ENCODE results near the gene APOB. TPM values are rescaled to one million over a fixed set of nuclear protein-coding genes. Genes with fewer than 3 reads are reported as not detected.

Gene APOB, protein sequence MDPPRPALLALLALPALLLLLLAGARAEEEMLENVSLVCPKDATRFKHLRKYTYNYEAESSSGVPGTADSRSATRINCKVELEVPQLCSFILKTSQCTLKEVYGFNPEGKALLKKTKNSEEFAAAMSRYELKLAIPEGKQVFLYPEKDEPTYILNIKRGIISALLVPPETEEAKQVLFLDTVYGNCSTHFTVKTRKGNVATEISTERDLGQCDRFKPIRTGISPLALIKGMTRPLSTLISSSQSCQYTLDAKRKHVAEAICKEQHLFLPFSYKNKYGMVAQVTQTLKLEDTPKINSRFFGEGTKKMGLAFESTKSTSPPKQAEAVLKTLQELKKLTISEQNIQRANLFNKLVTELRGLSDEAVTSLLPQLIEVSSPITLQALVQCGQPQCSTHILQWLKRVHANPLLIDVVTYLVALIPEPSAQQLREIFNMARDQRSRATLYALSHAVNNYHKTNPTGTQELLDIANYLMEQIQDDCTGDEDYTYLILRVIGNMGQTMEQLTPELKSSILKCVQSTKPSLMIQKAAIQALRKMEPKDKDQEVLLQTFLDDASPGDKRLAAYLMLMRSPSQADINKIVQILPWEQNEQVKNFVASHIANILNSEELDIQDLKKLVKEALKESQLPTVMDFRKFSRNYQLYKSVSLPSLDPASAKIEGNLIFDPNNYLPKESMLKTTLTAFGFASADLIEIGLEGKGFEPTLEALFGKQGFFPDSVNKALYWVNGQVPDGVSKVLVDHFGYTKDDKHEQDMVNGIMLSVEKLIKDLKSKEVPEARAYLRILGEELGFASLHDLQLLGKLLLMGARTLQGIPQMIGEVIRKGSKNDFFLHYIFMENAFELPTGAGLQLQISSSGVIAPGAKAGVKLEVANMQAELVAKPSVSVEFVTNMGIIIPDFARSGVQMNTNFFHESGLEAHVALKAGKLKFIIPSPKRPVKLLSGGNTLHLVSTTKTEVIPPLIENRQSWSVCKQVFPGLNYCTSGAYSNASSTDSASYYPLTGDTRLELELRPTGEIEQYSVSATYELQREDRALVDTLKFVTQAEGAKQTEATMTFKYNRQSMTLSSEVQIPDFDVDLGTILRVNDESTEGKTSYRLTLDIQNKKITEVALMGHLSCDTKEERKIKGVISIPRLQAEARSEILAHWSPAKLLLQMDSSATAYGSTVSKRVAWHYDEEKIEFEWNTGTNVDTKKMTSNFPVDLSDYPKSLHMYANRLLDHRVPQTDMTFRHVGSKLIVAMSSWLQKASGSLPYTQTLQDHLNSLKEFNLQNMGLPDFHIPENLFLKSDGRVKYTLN (N-terminal part only)
- not detected in 2 replicates for total RNA-seq (2014; rRNA removed; shearing (Covaris generic); ENCODE audit: low replicate concordance)

DNA sequence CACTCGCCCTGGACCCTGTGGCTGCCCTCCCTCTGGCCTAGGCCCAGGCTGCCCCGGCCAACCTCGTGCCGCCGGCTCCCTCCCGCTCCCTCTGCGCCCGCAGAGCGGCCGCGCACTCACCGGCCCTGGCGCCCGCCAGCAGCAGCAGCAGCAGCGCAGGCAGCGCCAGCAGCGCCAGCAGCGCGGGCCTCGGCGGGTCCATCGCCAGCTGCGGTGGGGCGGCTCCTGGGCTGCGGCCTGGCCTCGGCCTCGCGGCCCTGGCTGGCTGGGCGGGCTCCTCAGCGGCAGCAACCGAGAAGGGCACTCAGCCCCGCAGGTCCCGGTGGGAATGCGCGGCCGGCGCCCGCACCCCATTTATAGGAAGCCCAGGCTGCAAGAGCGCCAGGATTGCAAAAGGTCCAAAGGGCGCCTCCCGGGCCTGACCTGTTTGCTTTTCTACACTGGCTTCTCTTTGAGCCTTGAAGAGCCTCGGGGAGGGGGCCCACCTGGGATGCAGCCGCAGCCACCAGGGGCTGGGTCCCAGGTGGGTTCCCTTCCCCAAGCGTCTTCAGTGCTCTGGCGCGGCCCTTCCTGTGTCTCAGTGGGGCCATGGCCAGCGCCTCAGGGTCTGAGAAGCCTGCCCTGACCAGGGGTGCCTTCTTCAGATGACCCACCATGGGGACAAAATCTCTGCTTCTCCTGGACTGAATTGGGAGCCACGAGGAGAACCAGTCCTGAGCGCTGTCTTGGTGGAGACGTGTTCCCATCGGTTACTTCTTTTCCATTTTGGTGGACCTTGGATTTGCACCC lies at the start of gene APOB:
Gene APOB (minus strand): TSS at position 330 of the 789 bp plus-strand sequence. CDS start 128 bp downstream, at position 202.
- no peaks in the 10 kb centered on the region for H3K9me3 ChIP-seq
- H3K36me3 ChIP-seq, result no peaks in the 10 kb centered on the region
- DNase-seq, result no peak

DNA sequence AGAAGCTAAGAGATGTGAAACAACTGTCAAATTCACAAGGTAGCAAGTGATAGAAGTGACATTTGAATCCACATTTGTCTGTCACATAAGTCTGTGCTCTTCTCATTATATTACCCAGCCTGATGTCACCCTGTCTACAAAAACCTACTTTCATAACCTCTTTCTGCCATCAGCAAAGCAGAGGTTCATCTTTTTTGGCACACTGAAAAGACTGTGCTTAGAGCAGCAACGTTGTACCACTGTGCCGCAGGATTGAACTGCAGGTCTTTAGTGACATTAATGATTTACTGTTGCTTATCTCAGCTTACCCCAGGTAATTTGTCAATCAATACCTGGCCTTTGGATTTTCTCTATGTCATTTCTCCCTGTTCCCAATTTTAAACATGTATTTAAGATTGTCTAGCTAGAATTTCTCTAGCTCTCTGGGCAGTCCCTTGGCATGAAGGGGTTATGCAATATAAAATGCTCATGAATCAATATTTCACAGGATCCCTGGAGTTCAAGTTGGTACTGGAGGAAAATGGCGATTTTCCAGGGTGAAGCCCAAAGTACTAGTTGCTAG lies 48.5 kb upstream of the APOB start:
- H3K27me3 ChIP-seq, result peaks cover 5% of the 10 kb centered on the region
- no peak for DNase-seq

More for the DNA sequence above, at the start of gene APOB:
- Histone ChIP-seq H3K4me3 (no peak within 1 kb of the TSS), H3K27me3 (no peaks in the 10 kb centered on the region)

DNA sequence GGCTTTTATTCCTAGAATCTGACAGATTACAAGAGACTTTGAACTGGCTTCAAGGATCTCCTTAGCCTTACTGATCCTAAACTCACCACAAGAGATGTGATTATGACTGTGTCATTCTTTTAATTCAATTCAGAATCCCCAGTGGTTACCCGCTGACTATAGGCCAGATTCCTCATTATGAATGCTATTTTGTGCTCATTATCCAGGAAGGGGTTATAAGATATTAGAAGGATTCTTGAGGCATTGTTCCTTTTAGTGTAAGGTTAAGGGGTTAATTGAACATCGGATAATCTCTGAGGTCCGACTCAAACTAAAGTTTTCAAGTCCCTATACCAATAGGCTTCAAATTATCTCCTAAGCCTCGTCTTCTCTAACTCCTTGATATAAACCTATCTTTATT lies 40.5 kb upstream of the APOB start:
- H3K36me3 ChIP-seq, result no peaks in the 10 kb centered on the region
- no peak for DNase-seq
- peaks cover 5% of the 10 kb centered on the region for H3K27me3 ChIP-seq
- no peak overlapping the region for H3K4me3 ChIP-seq
- no peaks in the 10 kb centered on the region for H3K9me3 ChIP-seq

More for the DNA sequence above, 48.5 kb upstream of the APOB start:
- Histone ChIP-seq H3K9me3 (no peaks in the 10 kb centered on the region), H3K36me3 (no peaks in the 10 kb centered on the region), H3K4me3 (no peak overlapping the region)

DNA sequence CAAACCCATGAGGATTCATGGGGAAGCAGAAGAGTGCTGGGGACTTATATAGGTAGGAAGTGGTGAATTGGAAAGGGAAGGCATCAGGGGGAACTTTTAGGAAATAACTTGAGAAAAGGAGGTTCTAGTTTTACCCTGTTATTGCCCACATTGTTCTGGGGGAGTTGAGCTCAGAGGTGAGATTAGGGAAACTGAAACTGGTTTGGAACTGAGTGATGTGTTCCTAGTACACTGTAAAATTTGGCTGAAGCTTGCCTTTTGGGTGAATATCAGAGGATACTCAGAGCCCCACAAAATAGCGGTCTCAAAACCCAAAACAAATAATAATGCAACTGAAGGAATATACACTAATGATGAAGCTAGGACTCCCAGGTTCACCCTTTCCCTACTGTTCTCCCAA lies 39.6 kb upstream of the APOB start:
- Histone ChIP-seq H3K4me3 (no peak overlapping the region), H3K27me3 (peaks cover 3% of the 10 kb centered on the region), H3K9me3 (no peaks in the 10 kb centered on the region), H3K36me3 (no peaks in the 10 kb centered on the region)
- no peak for DNase-seq

DNA sequence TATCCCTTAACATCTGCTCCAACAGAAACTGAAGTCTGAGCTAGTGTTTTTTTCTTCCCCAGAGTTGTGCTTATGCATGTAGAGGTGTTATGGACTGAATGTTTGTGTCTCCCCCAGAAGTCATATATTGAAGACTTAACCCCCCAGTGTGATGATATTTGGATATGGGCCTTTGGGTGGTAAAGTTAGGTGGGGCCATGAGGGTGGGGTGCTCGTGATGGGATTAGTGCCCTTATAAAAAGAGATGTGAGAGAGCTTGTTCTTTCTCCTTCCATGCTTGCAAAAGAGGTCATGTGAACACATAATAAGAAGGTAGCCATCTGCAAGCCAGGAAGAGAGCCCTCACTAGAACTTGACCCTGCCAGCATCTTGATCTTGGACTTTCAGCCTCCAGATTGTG lies 34.4 kb upstream of the APOB start:
- Histone ChIP-seq H3K4me3 (no peak overlapping the region), H3K9me3 (no peaks in the 10 kb centered on the region), H3K27me3 (no peaks in the 10 kb centered on the region; the same call in 1 of the 2 replicates), H3K36me3 (no peaks in the 10 kb centered on the region)
- no peak for DNase-seq

DNA sequence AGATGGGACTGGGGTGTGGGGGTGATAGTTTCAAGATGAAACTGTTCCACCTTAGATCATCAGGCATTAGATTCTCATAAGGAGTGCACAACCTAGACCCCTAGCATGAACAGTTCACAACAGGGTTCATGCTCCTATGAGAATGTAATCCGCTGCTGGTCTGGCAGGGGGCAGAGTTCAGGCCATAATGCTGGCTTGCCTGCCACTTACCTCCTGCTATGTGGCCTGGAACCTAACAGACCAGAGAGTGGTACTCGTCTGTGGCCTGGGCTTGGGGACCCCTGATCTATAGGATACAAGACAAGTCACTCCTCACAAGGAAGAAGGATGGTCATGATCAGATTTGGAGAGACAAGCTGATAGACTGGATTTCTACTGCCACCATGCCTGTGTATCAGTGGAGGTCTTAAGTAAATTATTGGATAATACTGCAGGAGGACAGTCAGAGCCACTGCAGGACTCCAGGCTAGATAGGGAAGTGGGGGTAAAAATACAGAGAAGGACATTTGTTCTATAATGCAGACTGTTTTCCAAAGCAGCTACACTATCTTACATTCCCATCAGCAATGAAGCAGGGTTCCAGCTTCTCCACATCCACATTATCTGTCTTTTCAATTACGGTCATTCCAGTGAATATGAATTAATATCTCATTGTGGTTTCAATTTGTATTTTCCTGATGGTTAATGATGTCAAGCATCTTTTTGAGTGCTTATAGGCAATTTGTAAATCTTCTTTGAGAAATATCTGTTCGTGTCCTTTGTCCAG lies 28.8 kb upstream of the APOB start:
- Histone ChIP-seq H3K27me3 (no peaks in the 10 kb centered on the region), H3K9me3 (no peaks in the 10 kb centered on the region), H3K36me3 (no peaks in the 10 kb centered on the region), H3K4me3 (no peak overlapping the region)
- no peak for DNase-seq

DNA sequence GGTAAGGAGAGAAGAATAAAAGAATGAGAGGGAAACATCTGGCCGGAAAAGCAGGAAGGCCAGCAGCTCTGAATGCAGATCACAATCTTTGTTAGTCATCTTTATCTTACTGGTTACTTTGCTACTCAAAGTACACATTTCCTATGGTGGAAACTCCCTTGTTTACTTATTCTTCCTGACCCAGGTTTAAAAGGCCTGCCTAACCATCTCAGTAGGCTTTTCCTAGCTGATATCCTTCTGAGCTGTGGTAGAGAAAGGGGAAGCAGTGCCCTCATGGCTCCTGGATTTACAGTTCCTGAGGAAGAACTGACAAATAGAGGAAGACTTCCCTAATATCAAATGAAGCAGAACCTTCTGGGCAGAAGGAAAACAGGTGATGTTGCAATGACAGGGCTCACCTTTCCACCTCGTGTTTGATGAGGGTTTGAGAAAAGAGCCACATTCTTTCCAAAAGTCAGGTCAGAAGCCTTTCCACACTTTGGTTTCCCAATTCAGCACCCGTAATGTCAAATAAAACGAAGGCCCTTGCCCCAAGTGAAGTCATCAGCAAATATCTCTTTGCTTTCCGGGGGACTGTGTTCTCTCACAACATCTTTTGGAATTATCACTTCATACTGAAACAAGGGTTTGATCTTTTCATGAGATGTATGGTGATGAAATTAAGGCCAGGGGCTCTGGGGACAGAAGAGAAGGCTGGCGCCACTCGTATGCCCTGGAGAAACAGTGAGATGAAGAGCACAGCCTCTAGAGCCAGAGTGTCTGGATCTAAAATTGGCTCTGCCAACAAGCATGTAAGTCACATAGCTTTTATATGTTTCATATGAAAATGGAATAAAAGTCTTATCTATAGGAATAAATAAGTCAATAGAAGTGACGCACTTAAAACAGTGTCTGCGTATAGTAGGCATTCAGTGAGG lies 26.7 kb upstream of the APOB start:
- no peak for DNase-seq
- Histone ChIP-seq H3K4me3 (no peak overlapping the region), H3K36me3 (no peaks in the 10 kb centered on the region), H3K27me3 (0 out of 2 replicates have a peak, but pooled peaks cover 3% of the 10 kb centered on the region), H3K9me3 (no peaks in the 10 kb centered on the region)

DNA sequence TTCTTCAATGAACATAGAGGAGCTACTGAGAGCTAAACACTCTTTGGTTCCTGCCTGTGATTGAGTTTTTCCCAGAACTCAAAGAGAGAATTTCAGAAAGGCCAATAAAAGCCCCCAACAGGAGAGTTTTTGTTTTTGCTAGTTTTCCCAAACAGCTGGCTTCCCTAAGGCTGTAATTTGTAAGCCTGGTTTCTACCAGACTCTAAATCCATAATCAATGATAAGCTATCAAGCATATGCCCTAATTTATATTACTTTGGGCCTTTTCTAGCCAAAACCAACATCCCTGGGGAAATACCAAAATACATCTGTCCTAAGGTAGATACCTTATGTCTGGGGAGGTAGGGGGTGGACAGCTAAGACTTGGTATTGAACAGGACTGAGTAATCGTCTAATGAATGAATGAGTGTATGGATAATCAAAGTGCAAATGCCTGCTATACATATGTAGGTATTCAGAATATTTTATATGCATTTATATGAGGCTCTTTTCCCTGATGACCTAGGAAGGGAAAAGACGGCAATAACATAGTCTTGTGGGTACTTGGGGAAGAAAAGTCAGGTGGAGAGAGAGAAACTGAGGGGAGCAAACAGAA lies 26.0 kb upstream of the APOB start:
- Histone ChIP-seq H3K9me3 (no peaks in the 10 kb centered on the region), H3K27me3 (0 out of 2 replicates have a peak, but pooled peaks cover 3% of the 10 kb centered on the region), H3K36me3 (no peaks in the 10 kb centered on the region), H3K4me3 (no peak overlapping the region)
- no peak for DNase-seq

DNA sequence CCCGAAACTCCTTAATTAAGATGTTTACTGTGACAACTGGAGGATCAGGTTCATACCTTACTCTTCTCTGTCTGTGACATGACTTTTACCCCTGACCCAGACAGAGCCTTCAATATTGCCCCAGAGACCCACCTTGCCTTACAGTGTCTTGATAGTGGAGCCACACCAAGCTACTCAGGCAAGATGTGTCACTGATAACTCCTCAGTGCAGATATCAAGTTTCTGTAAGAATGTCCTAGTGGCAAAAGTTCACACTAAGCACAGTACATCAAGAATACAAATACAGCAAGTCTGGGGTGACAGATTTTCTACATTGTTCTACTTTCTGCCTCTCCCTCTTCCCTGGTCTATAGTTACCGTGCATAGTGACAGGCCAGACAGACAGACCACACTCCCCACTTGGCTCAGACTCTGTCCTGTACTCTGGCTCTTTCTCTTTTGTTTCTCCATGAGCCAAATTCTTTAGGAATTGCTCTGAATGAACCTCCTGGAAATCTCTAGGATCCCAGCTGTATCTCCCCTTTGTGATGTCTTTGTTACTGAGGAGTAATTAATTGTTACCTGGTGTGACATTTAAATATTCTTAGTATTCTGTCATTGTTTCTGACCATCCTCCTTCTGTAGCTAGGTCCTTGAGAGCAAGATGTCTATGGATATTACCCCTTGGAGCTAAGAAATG lies 24.1 kb upstream of the APOB start:
- Histone ChIP-seq H3K27me3 (0 out of 2 replicates have a peak, but pooled peaks cover 3% of the 10 kb centered on the region), H3K4me3 (no peak overlapping the region), H3K36me3 (no peaks in the 10 kb centered on the region), H3K9me3 (no peaks in the 10 kb centered on the region)
- no peak for DNase-seq

DNA sequence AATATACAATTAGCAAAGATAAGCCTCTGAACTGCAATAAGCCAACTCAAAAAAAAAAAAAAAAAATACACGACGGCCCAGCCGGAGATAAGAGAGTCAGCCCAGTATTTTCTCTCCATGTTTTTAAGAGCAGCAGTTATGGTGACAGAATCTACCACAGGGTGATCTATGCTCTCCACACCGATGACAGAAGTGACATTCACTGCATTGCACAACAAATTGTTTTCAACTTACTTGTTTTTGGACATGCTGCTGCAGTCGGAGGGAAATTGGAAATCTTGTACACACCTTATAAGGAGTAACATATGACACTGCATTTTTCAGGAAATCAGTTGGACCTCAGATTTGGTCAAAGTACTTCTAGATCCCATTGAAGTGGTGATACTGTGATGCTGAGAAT lies 23.3 kb upstream of the APOB start:
- no peak for DNase-seq
- H3K4me3 ChIP-seq, result no peak overlapping the region

DNA sequence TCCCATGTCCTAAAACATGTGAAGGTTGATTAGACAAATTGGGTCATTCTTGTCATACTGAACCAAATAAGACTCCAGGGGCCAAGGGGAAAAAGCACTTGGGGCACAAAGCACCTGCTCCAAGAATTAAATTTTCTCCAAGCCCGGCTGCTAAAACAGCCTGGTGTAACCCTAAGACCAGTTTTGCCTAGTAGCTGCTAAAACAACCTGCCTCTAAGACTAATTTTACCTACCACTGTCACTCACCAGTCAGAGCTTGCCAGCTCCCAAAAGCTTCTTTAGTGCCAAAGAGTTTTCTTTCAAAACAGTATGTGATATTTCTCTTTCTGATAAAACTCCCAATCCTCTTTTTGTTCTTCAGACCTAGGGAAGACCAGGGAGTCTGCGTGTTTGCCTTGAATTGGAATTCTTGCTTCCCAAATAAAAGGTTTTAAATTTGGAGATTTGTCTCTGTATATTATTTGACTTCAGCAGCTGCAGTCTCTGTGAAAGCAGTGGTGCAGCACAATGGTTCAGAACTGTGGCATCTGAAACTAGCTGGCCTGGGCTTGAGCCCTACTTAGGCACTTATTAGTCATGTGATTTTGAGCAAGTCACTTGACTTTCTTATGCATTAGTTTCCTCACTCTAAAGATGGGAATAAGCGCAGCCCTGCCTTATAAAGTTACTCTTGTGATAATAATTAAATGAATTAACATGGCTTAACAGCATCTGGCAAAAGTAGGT lies 16.2 kb upstream of the APOB start:
- H3K36me3 ChIP-seq, result no peaks in the 10 kb centered on the region
- H3K4me3 ChIP-seq, result no peak overlapping the region
- no peaks in the 10 kb centered on the region for H3K9me3 ChIP-seq
- DNase-seq, result no peak
- H3K27me3 ChIP-seq, result no peaks in the 10 kb centered on the region

More for the DNA sequence above, 23.3 kb upstream of the APOB start:
- Histone ChIP-seq H3K9me3 (no peaks in the 10 kb centered on the region), H3K27me3 (0 out of 2 replicates have a peak, but pooled peaks cover 3% of the 10 kb centered on the region), H3K36me3 (no peaks in the 10 kb centered on the region)

DNA sequence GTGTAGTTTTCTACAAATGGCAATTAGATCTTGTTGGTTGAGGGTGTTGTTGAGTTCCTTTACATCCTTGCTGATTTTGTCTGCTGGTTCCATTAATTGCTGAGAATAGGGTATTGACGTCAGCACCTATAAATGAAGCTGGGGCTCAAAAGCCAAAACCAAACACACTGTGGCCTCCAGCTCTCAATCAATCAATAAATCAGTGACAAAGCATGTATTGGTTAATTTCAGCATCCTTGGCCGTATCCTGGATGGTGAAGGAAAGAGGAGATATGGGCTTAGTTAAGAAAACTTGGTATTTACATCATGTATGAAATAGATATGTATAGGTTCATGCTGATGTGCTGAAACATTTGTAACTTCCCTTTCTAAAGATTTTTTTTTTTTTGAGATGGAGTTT lies 13.2 kb upstream of the APOB start:
- Histone ChIP-seq H3K27me3 (no peaks in the 10 kb centered on the region), H3K36me3 (no peaks in the 10 kb centered on the region), H3K4me3 (no peak overlapping the region), H3K9me3 (no peaks in the 10 kb centered on the region)
- no peak for DNase-seq

Measured in MG63 (cell line).